Ishikawa (cell line): ENCODE measurements around the gene DMD.

Experiments used
- CEBPB ChIP-seq: IDR thresholded peaks from 2 replicates; pipeline ENCODE4 v1.6.1; 2012
- MAX ChIP-seq: IDR thresholded peaks from 2 replicates; pipeline ENCODE4 v1.6.1; 2012
- RAD21 ChIP-seq: IDR thresholded peaks from 2 replicates; pipeline ENCODE4 v1.6.1; 2012; ENCODE audit warnings: low read depth
- TCF12 ChIP-seq: IDR thresholded peaks from 2 replicates; pipeline ENCODE4 v1.6.1; 2012; ENCODE audit warnings: low read depth

GRCh38 chrX:33095079-33095478 lies 116.3 kb downstream of the DMD start:
- TF ChIP-seq MAX, result no peak
- no peak for TF ChIP-seq RAD21
- TF ChIP-seq CEBPB, result no peak
- no peak for TF ChIP-seq TCF12
